Hematopoietic multipotent progenitor cell treated with erythropoietin and hydrocortisone succinate and interleukin-3 and kit ligand, for 6 days (in vitro differentiated cells): ENCODE results near the gene AFF2.
"Not testable (repeated sequence)": the region's sequence is repeated elsewhere in the genome, so short reads cannot be mapped to it uniquely, and the experiment has no call there.

Experiments used
- DNase-seq: peaks from one replicate; pipeline ENCODE4 v3.0.0-alpha.2; 2015

Gene AFF2

DNA sequence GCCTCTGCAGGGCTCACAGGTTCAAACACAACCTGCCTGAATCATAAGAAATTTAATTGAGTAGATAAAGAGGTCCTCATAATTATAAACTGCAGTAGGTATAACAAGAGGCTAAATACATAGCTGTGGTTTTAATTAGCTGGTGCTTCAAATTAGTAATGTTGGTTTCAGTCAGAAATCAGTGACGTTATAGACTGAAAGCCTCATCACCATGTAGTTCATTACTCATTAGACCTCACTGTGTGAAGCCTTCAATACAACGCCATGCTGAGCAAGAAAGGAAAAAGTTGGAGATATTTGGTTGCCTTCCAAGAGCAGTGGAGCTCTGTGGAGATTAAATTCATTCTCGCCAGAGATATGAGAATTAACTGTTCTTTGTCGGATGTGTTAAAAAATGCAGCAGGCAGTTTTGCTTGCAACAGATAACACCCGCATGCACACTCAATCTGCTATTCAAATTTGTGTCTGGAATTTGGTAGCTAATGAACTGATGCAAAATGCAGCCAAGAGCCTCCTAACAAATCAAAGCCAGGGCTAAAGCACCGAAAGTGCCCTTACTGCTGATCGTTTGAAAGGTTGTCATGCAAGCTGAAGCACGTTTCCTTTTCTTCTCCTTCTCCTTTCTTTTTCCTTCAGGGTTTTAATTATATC lies 148.9 kb downstream of the AFF2 start:
- DNase-seq = no peak

DNA sequence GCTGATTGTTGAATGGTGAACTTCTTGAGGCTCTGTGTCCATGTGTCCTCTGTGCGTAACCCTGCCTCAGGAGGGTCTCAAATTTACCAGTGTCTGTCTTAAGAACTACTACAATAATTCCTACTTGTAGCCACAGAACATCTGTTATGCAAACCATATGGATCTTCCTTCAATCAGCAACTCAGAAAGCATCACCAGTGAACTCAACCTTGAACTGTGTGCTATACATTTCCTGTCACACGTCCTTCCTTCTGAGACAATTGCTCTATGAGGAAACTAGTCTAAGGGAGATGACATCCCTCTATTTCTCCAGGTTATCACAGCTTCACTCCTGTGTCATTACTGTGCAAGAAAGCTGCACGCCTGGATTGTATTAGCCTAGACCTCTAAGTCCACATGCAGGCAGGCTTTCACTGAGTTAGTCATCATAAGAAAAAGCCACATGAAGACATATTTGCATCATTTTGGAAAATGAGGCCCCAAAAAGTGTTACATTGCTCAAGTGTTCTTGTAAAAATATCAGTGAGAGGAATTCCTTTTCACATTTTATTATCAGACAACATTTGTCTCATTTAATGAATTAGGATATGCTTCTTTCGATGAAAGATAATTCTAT lies 157.8 kb downstream of the AFF2 start:
- DNase-seq = no peak

DNA sequence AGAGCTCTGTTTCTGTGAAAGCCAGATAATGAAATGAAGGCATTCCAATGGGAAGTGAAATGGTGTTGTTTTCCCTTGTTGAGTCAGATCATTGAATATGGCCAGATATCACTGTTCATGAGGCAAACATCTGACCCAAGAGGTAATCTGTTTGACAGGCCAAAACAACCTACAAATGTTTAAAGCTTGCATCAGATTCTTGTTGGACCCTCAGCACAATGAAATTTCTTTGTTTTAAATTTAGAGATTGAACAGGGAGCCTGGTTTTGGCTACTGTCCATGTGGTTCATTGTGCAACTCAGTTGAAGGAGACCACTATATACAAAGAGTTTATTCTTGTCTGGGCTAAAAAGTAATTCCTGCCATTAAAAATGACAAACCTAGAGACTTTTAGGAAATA lies 159.1 kb downstream of the AFF2 start:
- peak; percentile 3 for DNase-seq

DNA sequence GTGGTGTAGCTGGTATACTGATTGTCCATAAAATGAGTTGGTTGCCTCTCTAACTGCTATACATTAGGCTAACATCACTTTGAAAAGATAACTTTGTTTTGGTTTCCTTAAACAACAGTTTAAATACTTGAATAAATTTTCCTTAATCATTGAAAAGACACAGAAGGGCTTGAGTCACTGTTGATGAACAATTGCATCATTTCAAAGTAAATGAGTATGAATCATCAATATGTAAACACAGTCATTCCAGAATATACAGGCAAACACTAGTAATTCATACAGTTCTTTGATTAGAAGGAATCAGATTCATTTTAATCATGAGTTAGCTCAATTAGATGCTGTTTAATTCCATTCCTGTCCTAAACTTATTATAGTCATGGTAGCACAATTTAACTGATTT lies 160.6 kb downstream of the AFF2 start:
- no peak for DNase-seq

DNA sequence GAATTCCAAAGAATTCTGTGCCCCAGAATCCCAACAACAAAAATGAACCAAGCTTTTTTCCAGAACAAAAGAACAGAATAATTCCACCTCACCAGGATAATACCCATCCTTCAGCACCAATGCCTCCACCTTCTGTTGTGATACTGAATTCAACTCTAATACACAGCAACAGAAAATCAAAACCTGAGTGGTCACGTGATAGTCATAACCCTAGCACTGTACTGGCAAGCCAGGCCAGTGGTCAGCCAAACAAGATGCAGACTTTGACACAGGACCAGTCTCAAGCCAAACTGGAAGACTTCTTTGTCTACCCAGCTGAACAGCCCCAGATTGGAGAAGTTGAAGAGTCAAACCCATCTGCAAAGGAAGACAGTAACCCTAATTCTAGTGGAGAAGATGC lies 161.6 kb downstream of the AFF2 start:
- no peak for DNase-seq

DNA sequence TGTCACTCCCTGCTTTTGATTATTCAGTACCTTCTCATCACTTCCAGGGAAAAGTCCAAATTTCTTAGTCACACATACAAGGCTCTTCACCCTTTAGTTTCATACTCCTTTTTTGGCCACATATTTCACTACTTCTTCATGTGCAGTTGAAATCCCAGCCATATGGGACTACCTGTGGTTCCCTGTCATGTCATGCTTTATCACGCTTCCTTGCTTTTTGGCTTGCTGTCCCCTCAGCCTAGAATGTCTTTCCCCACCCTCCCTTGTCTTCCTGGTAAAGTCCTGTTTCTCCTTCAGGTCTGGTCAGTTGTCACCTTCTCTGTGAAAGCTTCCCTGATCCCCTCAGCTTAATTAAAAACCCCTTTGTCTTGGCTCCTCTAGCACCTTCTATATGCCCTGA lies 163.8 kb downstream of the AFF2 start:
- no peak for DNase-seq

- no peak for DNase-seq
Measured at GRCh38 chrX:148664995-148665394, 164.6 kb downstream of the AFF2 start.

GRCh38 chrX:148669175-148669574 lies 168.8 kb downstream of the AFF2 start:
- DNase-seq = not testable (repeated sequence)

DNA sequence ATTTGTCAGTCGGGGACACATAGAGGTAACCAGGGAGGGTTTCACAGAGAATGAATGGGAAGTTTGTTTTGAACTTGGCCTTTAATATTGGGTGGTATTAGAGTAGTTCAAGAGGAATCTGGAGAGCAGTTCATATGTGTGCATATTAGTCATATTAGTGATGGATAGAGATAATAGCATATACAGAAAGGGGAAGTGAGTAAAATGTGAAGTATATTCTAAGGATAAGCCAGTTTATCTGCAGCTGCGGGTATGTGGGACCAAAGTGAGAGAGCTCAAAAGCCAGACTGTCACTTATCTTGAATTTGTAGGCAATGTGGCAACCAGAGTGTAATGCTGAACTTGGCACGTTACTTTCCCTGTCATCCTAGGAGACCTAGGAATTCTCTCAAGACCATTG lies 169.9 kb downstream of the AFF2 start:
- peak; percentile 39 for DNase-seq

- DNase-seq = no peak
Measured at GRCh38 chrX:148672517-148672916, 172.1 kb downstream of the AFF2 start.

- DNase-seq = no peak
Measured at GRCh38 chrX:148681605-148682004, 181.2 kb downstream of the AFF2 start.

GRCh38 chrX:148682206-148682605 lies 181.8 kb downstream of the AFF2 start:
- no peak for DNase-seq

- no peak for DNase-seq
Measured at GRCh38 chrX:148691456-148691855, 191.0 kb downstream of the AFF2 start.

GRCh38 chrX:148695255-148695654 lies 194.8 kb downstream of the AFF2 start:
- DNase-seq = no peak

- DNase-seq = no peak
Measured at GRCh38 chrX:148698221-148698620, 197.8 kb downstream of the AFF2 start.

DNA sequence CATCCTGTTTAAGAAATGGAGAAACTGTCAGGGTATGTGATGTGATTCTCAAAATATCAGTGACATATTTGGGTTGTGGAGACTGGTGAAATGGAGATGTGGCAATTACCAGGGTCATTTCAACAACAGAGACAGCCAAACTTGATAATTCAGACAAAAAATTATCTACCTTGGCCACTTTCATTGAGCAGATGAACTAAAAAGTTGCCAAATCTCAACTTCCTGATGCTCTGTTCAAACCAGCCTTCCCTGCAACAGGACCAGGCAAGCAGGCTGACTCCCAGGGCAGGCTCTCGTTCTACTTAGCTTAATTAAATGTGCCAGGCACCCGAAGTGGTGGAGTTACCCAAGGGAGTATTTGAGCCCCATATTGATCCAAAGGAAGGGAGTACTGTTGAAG lies 199.6 kb downstream of the AFF2 start:
- peak; percentile 3 for DNase-seq

- no peak for DNase-seq
Measured at GRCh38 chrX:148713981-148714380, 213.6 kb downstream of the AFF2 start.

DNA sequence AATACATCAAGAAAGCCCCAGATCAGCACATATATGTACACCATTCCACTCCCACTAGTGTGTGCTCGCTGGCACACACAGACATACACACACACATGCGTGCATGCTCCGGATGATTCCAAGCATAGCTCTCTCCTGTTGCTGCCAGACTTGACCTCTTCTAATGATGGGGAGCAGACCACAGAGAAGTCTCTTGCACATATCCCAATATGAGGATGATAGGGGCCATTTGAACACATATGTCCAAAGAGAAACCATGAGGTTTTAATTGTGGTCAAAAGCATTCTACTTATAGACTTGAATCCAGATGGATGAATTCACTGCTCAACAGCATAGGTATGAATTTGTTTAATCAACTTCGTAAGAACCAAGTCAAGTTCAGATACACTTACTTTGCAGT lies 214.9 kb downstream of the AFF2 start:
- no peak for DNase-seq

GRCh38 chrX:148722966-148723365 lies 222.5 kb downstream of the AFF2 start:
- no peak for DNase-seq

DNA sequence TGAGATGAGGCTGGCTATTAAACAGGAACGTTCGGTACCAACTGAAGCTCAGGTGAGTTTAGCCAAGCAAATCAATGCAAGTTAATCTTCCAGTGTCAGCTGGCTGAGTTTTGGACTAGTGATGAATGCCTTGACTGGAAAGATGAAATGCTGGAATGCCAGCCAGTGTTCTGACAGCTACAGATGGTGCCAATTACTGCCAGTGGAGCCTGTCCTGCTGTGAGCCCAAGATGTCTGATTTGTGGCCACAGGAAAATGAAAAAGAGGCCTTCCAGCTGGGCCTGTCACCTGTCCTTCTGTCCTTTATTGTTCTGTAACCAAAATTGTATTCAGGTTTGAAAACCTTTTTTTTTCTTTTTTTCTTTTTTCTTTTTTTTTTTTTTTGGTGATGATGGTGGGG lies 223.1 kb downstream of the AFF2 start:
- DNase-seq = no peak

DNA sequence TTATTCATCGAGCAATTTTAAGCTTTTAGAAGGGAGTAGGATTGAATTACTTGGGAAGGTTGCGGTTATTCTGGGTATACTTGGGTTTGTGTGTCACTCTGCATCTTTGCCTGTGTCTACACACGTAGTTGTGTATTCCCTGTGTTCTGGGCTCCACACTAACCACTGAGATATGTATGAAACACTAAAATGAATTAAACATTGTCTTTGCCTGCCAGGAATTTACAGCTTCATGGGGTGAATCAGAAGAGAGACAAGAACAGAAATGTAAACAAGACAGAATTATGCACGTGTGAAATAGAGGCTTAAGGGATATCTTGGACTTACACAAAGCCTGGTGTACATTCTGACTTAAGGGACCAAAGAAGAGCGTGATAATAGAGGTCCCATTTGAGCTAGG lies 228.5 kb downstream of the AFF2 start:
- DNase-seq = no peak

GRCh38 chrX:148732743-148733142 lies 232.3 kb downstream of the AFF2 start:
- DNase-seq = no peak

- DNase-seq = no peak
Measured at GRCh38 chrX:148741441-148741840, 241.0 kb downstream of the AFF2 start.

- no peak for DNase-seq
Measured at GRCh38 chrX:148755111-148755510, 254.7 kb downstream of the AFF2 start.

DNA sequence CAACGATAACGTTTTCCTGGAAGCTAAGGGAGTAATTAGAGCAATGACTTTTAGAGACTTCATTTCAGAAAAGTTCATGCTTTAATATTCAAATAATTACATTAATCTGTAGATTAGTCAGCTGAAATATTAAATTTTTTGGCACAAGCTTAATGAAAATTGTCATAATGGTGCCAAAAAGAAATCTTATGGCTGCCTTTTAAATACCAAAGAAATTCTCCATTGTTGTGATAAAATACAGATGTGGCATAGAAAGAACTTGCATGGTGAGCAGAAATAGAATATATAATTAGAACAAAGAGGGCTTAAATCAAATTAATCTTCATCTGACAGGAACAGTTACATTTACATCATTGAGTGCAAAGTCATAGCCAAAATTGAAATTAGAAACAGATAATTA lies 263.5 kb downstream of the AFF2 start:
- no peak for DNase-seq
